GM21390 (cell line): ENCODE results near the gene SCRN1.
"Not testable (repeated sequence)": the region's sequence is repeated elsewhere in the genome, so short reads cannot be mapped to it uniquely, and the experiment has no call there.

Experiments used
- ATAC-seq: cut with Tn5 transposase; IDR thresholded peaks from one replicate; pipeline ENCODE4 v1.9.1; 2021; ENCODE audit not compliant: unreplicated experiment

The SCRN1 gene

GRCh38 chr7:29893351-29893965 lies 96.1 kb downstream of the SCRN1 start:
- no peak for ATAC-seq

- no peak for ATAC-seq
Observed at GRCh38 chr7:29892231-29892630, 97.4 kb downstream of the SCRN1 start.

- no peak for ATAC-seq
Observed at GRCh38 chr7:29891766-29892165, 97.8 kb downstream of the SCRN1 start.

- ATAC-seq = not testable (repeated sequence)
Observed at GRCh38 chr7:29890786-29891185, 98.8 kb downstream of the SCRN1 start.

- no peak for ATAC-seq
Observed at GRCh38 chr7:29890251-29890650, 99.3 kb downstream of the SCRN1 start.

- ATAC-seq = no peak
Observed at GRCh38 chr7:29889288-29889687, 100.3 kb downstream of the SCRN1 start.

GRCh38 chr7:29888006-29888405 lies 101.6 kb downstream of the SCRN1 start:
- ATAC-seq = no peak

GRCh38 chr7:29886827-29887226 lies 102.8 kb downstream of the SCRN1 start:
- no peak for ATAC-seq

- ATAC-seq = no peak
Observed at GRCh38 chr7:29885626-29886025, 104.0 kb downstream of the SCRN1 start.

GRCh38 chr7:29884399-29885272 lies 105.0 kb downstream of the SCRN1 start:
- no peak for ATAC-seq

GRCh38 chr7:29883462-29884398 lies 105.9 kb downstream of the SCRN1 start:
- no peak for ATAC-seq

- ATAC-seq = no peak
Observed at GRCh38 chr7:29882481-29882880, 107.1 kb downstream of the SCRN1 start.

- ATAC-seq = no peak
Observed at GRCh38 chr7:29881724-29882123, 107.9 kb downstream of the SCRN1 start.

- ATAC-seq = no peak
Observed at GRCh38 chr7:29879609-29880008, 110.0 kb downstream of the SCRN1 start.

- ATAC-seq = no peak
Observed at GRCh38 chr7:29878081-29878688, 111.4 kb downstream of the SCRN1 start.

GRCh38 chr7:29877196-29877595 lies 112.4 kb downstream of the SCRN1 start:
- ATAC-seq = no peak

GRCh38 chr7:29875741-29876140 lies 113.9 kb downstream of the SCRN1 start:
- ATAC-seq = no peak

GRCh38 chr7:29873644-29874294 lies 115.8 kb downstream of the SCRN1 start:
- no peak for ATAC-seq

GRCh38 chr7:29871787-29872398 lies 117.7 kb downstream of the SCRN1 start:
- ATAC-seq = no peak
